T47D (cell line): Measurements from ENCODE around the gene HHEX.
"Not testable (repeated sequence)": the region's sequence is repeated elsewhere in the genome, so short reads cannot be mapped to it uniquely, and the experiment has no call there.

Experiments
- DNase-seq, 2 experiments: peaks; one replicate each; pipeline versions ENCODE4 v3.0.0 to v3.0.0-alpha.2; 2011 to 2012; ENCODE audit warnings: low read depth in 1 of 2, low spot score in 1 of 2
- JUND ChIP-seq: IDR thresholded peaks from 2 replicates; pipeline ENCODE4 v1.6.1; 2012; ENCODE audit warnings: low read depth
- in situ Hi-C: cut with HindIII; loops from 2 replicates; pipeline ENCODE4 v1.10.0; 2016; ENCODE audit warnings: low sequenced_read_pairs, low pct_unique_long_range_greater_than_20kb

Gene HHEX

GRCh38 chr10:92689663-92690210 lies at the start of gene HHEX:
TSS of gene HHEX (plus strand) at chr10:92689955. CDS start at chr10:92689987, 32 bp downstream.
- DNase-seq: peak; percentile 83 to 85
- in situ Hi-C loops: no loop called here
- no peak for TF ChIP-seq JUND

DNA sequence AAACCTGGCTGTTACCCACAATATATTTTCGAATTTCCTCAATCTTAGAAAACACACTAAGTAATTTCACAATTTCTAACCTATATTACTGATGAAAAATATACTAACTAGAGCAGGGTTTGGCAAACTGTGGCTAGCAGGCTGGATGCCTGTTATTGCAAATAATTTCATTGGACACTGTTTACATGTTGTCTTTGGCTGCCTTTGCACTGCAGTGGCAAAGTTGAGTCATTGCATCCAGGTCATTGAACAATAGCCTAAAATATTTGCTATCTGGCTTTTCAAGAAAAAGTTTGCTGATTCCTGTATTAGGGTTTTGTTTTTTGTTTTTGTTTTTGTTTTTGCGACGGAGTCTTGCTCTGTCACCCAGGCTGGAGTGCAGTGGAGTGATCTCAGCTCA lies 49.6 kb upstream of the HHEX start:
- in situ Hi-C loops: no loop called here
- peak in 1 of 2 experiments; percentile 33 for DNase-seq
- no peak for TF ChIP-seq JUND

DNA sequence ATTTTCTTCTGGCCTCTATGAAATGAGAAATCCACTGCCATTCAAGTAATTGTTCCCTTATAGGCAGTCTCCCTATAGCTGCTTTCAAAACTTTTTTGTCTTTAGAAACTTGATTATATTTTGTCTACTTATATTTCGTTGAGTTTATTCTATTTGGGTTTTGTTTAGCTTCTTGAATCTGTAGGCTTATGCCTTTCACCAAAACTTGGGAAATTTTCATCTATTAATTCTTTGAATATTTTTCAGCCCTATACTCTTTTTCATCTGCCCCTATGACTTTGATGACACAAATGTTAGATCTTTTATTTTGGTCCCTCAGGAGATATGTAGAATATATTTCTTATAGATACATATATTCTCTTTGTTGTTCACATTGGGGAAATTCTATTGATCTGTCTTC lies 48.3 kb upstream of the HHEX start:
- no peak for TF ChIP-seq JUND
- in situ Hi-C loops: no loop called here
- DNase-seq: no peak

DNA sequence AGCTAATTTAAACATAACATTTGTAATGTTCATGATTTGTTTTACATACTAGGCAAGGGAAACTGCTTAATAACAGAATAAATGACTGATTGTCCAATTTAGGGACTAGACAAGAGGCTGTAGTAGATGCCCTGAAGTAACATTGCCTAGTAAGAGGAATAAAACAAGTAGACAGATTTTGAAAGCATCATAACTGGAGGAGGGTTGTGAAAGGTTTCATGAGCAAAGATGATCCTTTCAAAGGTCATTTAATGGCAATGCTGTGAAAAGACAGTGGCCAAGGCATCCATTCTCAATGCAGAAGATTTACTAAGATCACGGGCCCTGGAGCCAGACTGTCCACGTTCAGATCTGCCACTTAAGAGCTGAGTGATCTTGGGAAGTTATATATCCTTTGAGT lies 44.8 kb upstream of the HHEX start:
- DNase-seq: no peak
- no peak for TF ChIP-seq JUND
- in situ Hi-C loops: no loop called here

- in situ Hi-C loops: not testable (repeated sequence)
These were observed 38.9 kb upstream of the HHEX start for GRCh38 chr10:92650864-92651263.

DNA sequence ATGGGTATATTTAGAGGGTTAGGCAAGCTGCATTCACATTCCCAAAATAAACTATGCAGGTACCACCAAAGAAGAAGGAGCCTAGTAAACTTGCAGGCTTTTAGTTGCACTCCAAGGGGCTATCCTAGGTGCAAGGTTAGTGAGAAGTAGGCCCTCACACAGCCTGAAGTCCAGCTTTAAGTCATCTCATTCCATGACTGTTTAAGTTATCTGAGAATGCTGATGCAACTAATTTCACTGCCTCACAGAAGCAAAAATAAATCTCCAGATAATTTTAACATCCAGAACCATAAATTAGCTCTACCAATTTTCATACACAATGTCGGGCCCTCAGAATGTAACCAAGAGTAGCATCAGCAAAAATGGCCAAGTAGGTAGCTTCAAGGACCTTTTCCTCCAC lies 34.3 kb upstream of the HHEX start:
- no peak for TF ChIP-seq JUND
- in situ Hi-C loops: no loop called here
- DNase-seq: no peak

More at GRCh38 chr10:92650864-92651263, 38.9 kb upstream of the HHEX start:
- not testable (repeated sequence) for DNase-seq

DNA sequence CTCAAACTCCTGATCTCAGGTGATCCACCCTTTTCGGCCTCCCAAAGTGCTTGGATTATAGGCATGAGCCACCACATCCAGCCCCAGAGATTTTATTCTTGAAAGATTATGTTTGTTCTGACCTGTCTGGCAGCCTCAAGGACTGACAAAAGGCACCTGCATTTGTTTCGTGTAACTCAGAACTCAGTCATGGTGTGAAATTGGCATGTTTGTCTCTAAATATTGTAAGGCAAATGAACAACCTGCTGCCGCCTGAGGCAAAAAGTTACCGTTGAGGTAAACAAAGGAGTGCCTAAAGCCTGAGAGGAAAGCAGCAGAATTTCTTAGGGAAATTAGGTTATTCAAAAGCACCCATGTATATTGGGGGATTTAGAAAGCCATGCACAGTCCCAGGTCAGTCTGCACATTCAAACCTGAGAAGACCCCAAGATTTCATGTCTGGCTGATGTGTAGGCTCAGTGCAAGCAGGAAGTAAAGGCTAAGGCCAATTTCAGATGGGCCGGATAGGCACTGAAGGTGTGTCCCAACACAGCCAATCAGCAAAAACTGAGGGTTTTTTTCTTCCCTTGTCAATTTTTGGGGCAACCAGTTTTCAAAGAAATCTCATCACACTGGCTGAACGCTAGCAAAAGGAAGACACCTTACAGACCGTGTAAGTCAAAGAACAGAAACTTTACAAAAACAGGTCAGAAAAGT lies 33.3 kb upstream of the HHEX start:
- TF ChIP-seq JUND: no peak
- no peak for DNase-seq
- in situ Hi-C loops: no loop called here

GRCh38 chr10:92657024-92657423 lies 32.7 kb upstream of the HHEX start:
- no peak for TF ChIP-seq JUND
- DNase-seq: peak in 1 of 2 experiments; percentile 34
- in situ Hi-C loops: no loop called here

DNA sequence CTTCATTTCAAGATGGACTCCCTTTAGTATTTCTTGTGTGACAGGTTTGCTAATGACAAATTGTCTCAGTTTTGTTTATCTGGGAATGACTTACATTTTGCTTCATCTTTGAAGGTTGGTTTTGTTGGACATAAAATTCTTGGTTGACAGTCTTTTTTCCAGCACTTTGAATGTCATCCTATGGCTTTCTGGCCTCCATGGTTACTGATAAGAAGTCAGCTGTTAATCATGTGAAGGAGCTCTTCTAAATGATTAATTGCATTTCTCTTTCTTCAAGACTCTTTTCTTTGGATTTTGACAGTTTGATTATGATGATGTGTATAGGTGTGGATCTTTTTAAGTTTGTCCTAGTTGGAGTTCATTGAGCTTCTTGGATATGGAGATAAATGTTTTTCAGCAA lies 26.9 kb upstream of the HHEX start:
- in situ Hi-C loops: no loop called here
- TF ChIP-seq JUND: no peak
- DNase-seq: no peak

GRCh38 chr10:92664322-92664721 lies 25.4 kb upstream of the HHEX start:
- DNase-seq: no peak
- in situ Hi-C loops: no loop called here
- no peak for TF ChIP-seq JUND

GRCh38 chr10:92667078-92667477 lies 22.7 kb upstream of the HHEX start:
- DNase-seq: no peak
- no peak for TF ChIP-seq JUND
- in situ Hi-C loops: no loop called here

DNA sequence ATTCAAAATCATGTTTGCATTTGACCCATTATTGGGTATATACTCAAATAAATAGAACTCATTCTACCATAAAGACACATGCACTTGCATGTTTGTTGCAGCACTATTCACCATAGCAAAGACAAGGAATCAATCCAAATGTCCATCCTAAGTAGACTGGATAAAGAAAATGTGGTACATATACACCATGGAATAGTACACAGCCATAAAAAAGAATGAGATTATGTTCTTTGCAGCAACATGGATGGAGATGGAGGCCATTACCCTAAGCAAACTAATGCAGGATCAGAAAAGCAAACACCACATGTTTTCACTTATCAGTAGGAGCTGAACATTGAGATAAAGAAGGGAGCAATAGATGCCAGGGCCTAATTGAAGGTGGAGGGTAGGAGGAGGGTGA lies 12.0 kb upstream of the HHEX start:
- DNase-seq: no peak
- in situ Hi-C loops: no loop called here
- TF ChIP-seq JUND: no peak

- no peak for DNase-seq
- in situ Hi-C loops: no loop called here
- no peak for TF ChIP-seq JUND
These were observed 11.5 kb upstream of the HHEX start for GRCh38 chr10:92678206-92678605.

DNA sequence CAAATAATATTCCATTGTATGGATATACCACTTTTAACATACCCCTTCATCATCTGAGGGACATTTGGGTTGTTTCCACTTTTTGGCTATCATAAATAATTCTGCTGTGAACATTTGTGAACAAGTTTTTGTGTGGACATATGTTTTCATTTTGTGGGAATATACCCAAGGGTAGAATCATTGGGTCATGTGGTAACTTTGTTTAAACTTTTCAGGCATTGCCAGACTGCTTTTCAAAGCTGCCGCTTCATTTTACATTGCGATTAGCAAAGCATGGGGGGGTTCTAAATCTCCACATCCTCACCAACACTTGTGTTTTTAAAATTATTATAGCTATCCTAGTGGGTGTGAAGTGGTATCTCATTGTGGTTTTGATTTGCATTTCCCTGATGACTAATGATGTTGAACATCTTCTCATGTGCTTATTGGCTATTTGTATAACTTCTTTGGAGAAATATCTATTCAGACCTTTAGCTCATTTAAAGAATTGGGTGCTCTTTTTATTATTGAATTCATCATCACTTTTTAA lies 8.4 kb upstream of the HHEX start:
- in situ Hi-C loops: no loop called here
- no peak for DNase-seq
- no peak for TF ChIP-seq JUND
